HEK293 (cell line): ENCODE results near the gene PEX16.

ENCODE experiments used
- CTCF ChIP-seq: fragments of 450-650 bp; formaldehyde crosslinking; IDR thresholded peaks from 2 replicates; pipeline ENCODE4 v1.5.1; 2016; ENCODE audit warnings: missing biosample characterization, missing genetic modification characterization
- PRDM2 ChIP-seq: fragments of 450-650 bp; formaldehyde crosslinking; IDR thresholded peaks from 2 replicates; pipeline ENCODE4 v1.5.1; 2016; ENCODE audit warnings: missing biosample characterization, missing genetic modification characterization, borderline replicate concordance
- REPIN1 ChIP-seq: fragments of 450-650 bp; formaldehyde crosslinking; IDR thresholded peaks from 2 replicates; pipeline ENCODE4 v1.5.1; 2017; ENCODE audit warnings: missing biosample characterization, missing genetic modification characterization, low read depth
- ZNF26 ChIP-seq: fragments of 450-650 bp; formaldehyde crosslinking; IDR thresholded peaks from 2 replicates; pipeline ENCODE4 v1.5.1; 2016; ENCODE audit warnings: missing biosample characterization, missing genetic modification characterization
- ZNF324 ChIP-seq: fragments of 450-650 bp; formaldehyde crosslinking; IDR thresholded peaks from 2 replicates; pipeline ENCODE4 v1.5.1; 2016; ENCODE audit warnings: missing biosample characterization, missing genetic modification characterization

GRCh38 chr11:45921561-45922424, 4.1 kb upstream of the PEX16 start:
- TF ChIP-seq REPIN1 (no peak), CTCF (no peak), ZNF324 (tag by site-specific recombination) (no peak), PRDM2 (tag by site-specific recombination) (no peak), ZNF26 (tag by site-specific recombination) (no peak)
